GM19372 (cell line): ENCODE results near the gene OTUB1.
"Not testable (repeated sequence)": the region's sequence is repeated elsewhere in the genome, so short reads cannot be mapped to it uniquely, and the experiment has no call there.

Experiments used
- ATAC-seq: cut with Tn5 transposase; IDR thresholded peaks from one replicate; pipeline ENCODE4 v1.9.1; 2021; ENCODE audit warnings: mild to moderate bottlenecking, low read depth, moderate library complexity; ENCODE audit not compliant: unreplicated experiment

OTUB1 gene

DNA sequence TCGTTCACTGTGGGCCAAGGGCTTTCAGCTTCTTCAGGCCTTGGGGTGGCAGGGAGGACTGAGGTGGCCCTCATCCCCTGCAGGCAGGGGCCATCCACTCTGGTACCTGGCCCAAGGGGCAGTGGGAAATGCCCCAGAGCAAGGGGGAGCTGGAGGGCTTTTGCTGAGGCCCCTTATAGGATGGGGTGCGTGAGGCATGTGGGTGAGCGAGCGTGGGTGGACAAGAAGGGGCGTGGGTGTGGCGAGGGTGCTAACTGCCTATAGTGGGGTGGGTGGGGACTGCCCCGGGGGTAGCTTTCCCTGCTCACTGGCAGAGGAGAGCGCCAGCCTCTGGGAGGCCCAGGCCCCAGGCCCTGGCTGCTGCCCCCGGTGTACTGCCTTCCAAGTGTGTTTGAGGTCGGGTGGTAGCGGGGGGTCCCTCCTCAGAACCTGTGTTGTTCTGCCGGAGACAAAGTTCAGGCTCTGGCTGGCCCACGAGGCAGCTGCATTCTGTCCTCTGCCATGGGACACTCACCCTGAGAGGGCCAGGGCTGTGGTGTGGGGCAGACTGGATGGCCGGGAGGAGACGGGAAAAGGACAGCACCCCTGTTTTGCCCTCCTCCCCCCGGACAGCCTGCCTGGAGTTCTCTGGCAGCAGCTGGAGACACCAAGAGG is 52.9 kb downstream of the OTUB1 start:
- no peak for ATAC-seq

DNA sequence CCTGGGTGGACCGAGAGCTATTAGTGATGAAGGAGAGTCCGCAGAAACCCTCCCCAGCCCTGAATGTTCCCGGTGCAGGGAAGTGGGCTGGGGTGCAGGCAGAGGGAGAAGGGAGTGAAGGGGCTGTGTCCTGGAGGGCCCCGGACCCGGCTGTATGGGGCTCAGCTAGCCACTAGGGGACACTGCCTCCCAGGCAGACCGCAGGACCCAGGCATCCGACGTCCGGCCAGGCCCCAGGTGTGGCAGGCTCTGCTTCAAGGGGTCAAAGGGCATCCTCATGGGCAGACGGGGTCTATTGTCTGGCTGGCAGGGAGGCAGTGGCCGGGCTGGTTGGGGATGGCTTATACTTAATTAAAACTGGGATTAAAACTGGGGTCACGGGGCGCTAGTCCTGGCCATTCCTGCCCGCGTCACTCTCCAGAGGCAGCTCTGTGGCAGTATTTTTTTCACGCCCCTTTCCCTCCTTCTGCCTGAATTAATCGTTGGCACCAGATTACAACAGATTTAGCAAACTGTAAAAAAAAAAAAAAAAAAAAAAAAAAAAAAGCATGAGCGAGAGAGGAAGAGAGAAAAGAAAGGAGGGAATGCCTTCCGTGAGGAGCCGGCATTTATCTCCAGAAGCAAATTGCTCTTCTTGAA is 54.6 kb downstream of the OTUB1 start:
- no peak for ATAC-seq

DNA sequence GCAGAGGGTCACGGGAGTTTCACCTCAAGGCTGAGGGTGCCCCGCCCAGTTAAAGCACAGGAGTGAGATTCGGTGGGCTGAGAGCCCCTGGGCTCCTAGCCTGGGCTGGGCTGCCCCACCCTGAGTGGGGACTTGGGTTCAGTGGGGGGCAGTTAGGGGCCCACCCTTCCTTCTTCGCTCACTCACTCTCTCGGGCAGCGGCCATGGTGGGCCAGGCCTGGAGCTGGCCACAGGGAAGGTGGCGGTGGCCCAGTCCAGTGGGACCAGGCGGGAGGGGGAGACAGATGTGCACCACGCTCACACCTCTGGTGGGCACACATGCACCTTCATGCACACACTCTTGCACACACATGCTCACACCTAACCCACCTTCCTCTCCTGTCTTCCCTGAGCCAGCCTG is 55.6 kb downstream of the OTUB1 start:
- no peak for ATAC-seq

DNA sequence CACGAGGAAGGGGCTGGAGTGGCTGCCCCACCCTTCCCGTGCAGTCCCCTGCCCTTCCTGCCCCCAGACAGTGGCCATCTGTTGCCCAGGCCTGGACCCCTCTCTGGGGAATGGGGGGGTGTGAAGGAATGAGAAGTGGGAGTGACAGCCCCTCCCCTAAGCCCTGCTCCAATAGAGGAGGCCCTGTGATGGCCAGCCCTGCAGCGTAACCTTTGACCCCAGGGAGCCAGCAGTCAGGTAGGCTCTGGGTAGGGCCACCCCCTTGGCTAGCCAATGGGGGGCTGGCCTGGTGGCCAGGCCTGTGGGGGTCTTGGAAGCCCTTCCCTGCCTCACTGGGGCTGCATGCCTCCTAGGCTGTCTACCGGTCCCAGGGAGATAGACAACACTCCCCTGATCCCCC is 56.1 kb downstream of the OTUB1 start:
- no peak for ATAC-seq

DNA sequence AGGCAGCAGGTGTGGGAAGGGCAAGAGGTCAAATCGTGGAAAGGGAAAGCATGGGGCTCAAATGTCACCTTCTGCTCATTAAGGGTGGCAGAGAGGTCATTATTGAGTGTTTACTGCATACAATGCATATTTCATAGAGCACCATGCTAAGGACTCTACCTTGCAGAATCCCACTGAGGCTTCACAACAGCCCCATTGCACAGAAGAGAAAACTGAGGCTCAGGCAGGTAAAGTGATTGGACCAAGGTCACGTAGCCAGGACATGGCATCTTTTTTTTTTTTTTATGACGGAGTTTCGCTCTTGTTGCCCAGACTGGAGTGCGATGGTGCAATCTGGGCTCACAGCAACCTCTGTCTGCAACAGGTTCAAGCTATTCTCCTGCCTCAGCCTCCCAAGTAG is 57.3 kb downstream of the OTUB1 start:
- no peak for ATAC-seq

DNA sequence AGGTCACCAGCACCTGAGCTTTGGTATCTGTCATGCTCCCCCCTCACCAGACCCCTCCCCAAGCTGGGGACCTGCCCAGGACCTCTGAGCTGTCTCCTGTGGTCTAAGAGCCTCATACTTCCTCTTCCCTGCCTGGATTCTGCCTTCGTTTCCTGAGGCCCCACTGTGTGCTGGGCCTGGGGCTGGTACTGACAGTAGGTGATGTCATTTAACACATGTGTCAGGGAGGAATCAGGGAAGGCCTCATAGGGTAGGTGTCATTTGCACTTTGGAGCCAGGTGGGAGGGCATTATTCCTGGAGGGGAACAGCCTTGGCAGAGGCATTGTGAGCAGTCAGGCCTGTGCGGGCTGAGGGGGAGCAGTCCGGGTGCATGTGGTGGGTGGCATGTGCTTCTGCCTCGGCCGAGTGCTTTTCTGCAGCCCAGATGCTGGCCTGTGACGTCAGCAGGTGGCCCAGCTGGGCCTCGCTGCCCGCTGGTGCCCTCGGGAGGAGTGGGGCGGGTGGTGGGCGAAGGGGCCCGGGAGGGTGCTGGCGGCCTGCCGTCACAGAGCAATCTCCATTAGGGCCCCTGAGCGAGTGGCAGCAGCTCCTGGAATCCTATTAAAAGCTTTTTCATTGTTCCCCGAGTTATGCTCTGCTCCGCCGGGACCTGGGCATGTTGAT is 58.6 kb downstream of the OTUB1 start:
- ATAC-seq: no peak

DNA sequence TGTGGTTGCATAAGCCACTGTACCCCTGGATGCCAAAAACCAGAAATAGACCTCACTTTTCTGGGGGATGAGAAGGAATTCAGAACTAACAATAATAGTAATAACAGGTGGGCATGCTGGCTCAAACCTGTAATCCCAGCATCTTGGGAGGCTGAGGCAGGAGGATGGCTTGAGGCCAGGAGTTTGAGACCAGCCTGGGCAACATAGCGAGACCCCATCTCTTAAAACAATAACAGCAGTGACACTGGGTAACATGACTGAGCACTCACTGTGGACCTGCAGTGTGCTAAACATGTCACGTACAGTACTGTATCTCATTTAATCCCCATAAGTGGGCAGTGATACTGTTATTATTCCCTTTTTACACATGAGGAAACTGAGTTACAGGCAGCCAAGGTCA is 59.5 kb downstream of the OTUB1 start:
- ATAC-seq: no peak

DNA sequence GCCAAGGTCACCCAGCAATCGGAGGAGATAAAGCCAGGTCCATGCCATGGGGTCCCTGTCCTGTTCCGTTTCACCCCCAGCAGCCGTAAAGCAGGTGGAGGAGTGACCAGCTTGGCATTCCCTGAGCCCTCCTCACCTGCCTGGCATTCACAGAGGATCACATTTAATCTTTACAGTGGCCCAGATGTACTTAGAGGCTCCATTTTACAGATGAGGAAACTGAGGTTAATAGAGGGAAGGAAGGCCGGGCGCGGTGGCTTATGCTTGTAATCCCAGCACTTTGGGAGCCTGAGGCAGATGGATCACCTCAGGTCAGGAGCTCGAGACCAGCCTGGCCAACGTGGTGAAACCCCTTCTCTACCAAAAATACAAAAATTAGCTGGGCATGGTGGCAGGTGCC is 61.1 kb downstream of the OTUB1 start:
- ATAC-seq: not testable (repeated sequence)
